DOHH2 (cell line): ENCODE data around the gene PTPRN2.

Experiments
- H3F3A ChIP-seq: fragments of 200-600 bp; sonication (generic), shearing (Covaris generic); 2 replicates; pipeline ENCODE4 v1.6.0; 2016; ENCODE audit warnings: antibody characterized with exemption, mild to moderate bottlenecking; ENCODE audit not compliant: control insufficient read depth, insufficient read depth
- H3K27ac ChIP-seq: fragments of 200-600 bp; sonication (generic); 2 replicates; pipeline ENCODE4 v1.5.1; 2014; ENCODE audit warnings: low read depth, mild to moderate bottlenecking, low read length, moderate library complexity
- H3K27me3 ChIP-seq: fragments of 200-600 bp; sonication (generic); 2 replicates; pipeline ENCODE4 v1.6.1; 2014; ENCODE audit warnings: mild to moderate bottlenecking, low read length, mixed read lengths; ENCODE audit not compliant: control insufficient read depth
- H3K36me3 ChIP-seq: fragments of 200-600 bp; sonication (generic); 2 replicates; pipeline ENCODE4 v1.6.1; 2014; ENCODE audit warnings: mild to moderate bottlenecking, low read length, moderate library complexity, mixed read lengths; ENCODE audit not compliant: control insufficient read depth
- H3K4me1 ChIP-seq: fragments of 200-600 bp; sonication (generic); 2 replicates; pipeline ENCODE4 v1.6.1; 2014; ENCODE audit warnings: mild to moderate bottlenecking, low read length, mixed read lengths; ENCODE audit not compliant: control insufficient read depth
- H3K4me2 ChIP-seq: fragments of 200-600 bp; sonication (generic); 2 replicates; pipeline ENCODE4 v1.6.0; 2014; ENCODE audit warnings: mild to moderate bottlenecking, low read length, moderate library complexity
- H3K4me3 ChIP-seq: fragments of 200-600 bp; sonication (generic); 2 replicates; pipeline ENCODE4 v1.5.1; 2014; ENCODE audit warnings: mild to moderate bottlenecking, low read length, mixed read lengths
- H3K79me2 ChIP-seq: fragments of 200-600 bp; sonication (generic); 2 replicates; pipeline ENCODE4 v1.6.1; 2014; ENCODE audit warnings: mild to moderate bottlenecking, low read length, mixed read lengths; ENCODE audit not compliant: control insufficient read depth
- H3K9me2 ChIP-seq: fragments of 200-600 bp; sonication (generic); replicated peaks from 2 replicates; pipeline ENCODE4 v1.6.1; 2014; ENCODE audit warnings: mild to moderate bottlenecking, low read length, mixed read lengths; ENCODE audit not compliant: control insufficient read depth
- H3K9me3 ChIP-seq: fragments of 200-600 bp; sonication (generic); 2 replicates; pipeline ENCODE4 v1.6.1; 2014; ENCODE audit warnings: antibody characterized with exemption, low read length, mixed read lengths; ENCODE audit not compliant: control insufficient read depth, insufficient read depth
- H4K20me1 ChIP-seq: fragments of 200-600 bp; sonication (generic); 2 replicates; pipeline ENCODE4 v1.6.0; 2014; ENCODE audit warnings: low read depth, mild to moderate bottlenecking, antibody characterized with exemption, low read length, moderate library complexity; ENCODE audit not compliant: control insufficient read depth, insufficient read depth
- CTCF ChIP-seq: fragments of 200-600 bp; sonication (generic); IDR thresholded peaks from one replicate; pipeline ENCODE4 v1.5.1; 2014; ENCODE audit warnings: antibody characterized with exemption, mild to moderate bottlenecking, low read depth, low read length; ENCODE audit not compliant: poor library complexity, severe bottlenecking
- EZH2phosphoT487 ChIP-seq: fragments of 200-600 bp; sonication (generic); IDR thresholded peaks from 2 replicates; pipeline ENCODE4 v1.6.1; 2017; ENCODE audit warnings: borderline replicate concordance, mild to moderate bottlenecking, antibody characterized with exemption, low read length, moderate library complexity, mixed read lengths

The PTPRN2 gene

GRCh38 chr7:158476331-158476932 lies 111.2 kb downstream of the PTPRN2 start:
- Histone ChIP-seq H4K20me1 (no peaks in the 10 kb centered on the region), H3K9me3 (no peaks in the 10 kb centered on the region), H3K27ac (no peak overlapping the region), H3K9me2 (no peaks in the 10 kb centered on the region), H3K36me3 (no peaks in the 10 kb centered on the region), H3K79me2 (no peaks in the 10 kb centered on the region), H3F3A (no peaks in the 10 kb centered on the region), H3K4me3 (no peak overlapping the region), H3K4me1 (no peaks in the 10 kb centered on the region), H3K27me3 (no peaks in the 10 kb centered on the region), H3K4me2 (no peak overlapping the region)
- TF ChIP-seq EZH2phosphoT487, result no peak
- no peak for TF ChIP-seq CTCF

GRCh38 chr7:158475679-158476052 lies 112.0 kb downstream of the PTPRN2 start:
- Histone ChIP-seq H3K27ac (no peak overlapping the region), H3K79me2 (no peaks in the 10 kb centered on the region), H3K9me2 (no peaks in the 10 kb centered on the region), H3K9me3 (no peaks in the 10 kb centered on the region), H3K4me3 (no peak overlapping the region), H4K20me1 (no peaks in the 10 kb centered on the region), H3K4me2 (no peak overlapping the region), H3K36me3 (no peaks in the 10 kb centered on the region), H3K4me1 (no peaks in the 10 kb centered on the region), H3K27me3 (no peaks in the 10 kb centered on the region), H3F3A (no peaks in the 10 kb centered on the region)
- TF ChIP-seq EZH2phosphoT487, result no peak

- Histone ChIP-seq H3K36me3 (no peaks in the 10 kb centered on the region), H3K4me1 (no peaks in the 10 kb centered on the region), H3K9me3 (no peaks in the 10 kb centered on the region), H3K79me2 (no peaks in the 10 kb centered on the region), H3K4me2 (no peak overlapping the region), H3K4me3 (no peak overlapping the region), H3K9me2 (no peaks in the 10 kb centered on the region), H4K20me1 (no peaks in the 10 kb centered on the region), H3K27me3 (no peaks in the 10 kb centered on the region), H3F3A (no peaks in the 10 kb centered on the region), H3K27ac (no peak overlapping the region)
- no peak for TF ChIP-seq EZH2phosphoT487
- no peak for TF ChIP-seq CTCF
Measured at GRCh38 chr7:158475036-158475678, 112.5 kb downstream of the PTPRN2 start.

GRCh38 chr7:158474488-158474887 lies 113.1 kb downstream of the PTPRN2 start:
- no peaks in the 10 kb centered on the region for H3K36me3 ChIP-seq
- no peaks in the 10 kb centered on the region for H4K20me1 ChIP-seq
- no peaks in the 10 kb centered on the region for H3F3A ChIP-seq
- no peaks in the 10 kb centered on the region for H3K9me2 ChIP-seq
- no peak for TF ChIP-seq EZH2phosphoT487
- TF ChIP-seq CTCF, result no peak
- H3K27me3 ChIP-seq, result no peaks in the 10 kb centered on the region
- no peak overlapping the region for H3K4me3 ChIP-seq
- H3K4me1 ChIP-seq, result no peaks in the 10 kb centered on the region
- no peaks in the 10 kb centered on the region for H3K9me3 ChIP-seq
- no peak overlapping the region for H3K4me2 ChIP-seq
- H3K79me2 ChIP-seq, result no peaks in the 10 kb centered on the region
- H3K27ac ChIP-seq, result no peak overlapping the region
